GM18951 (cell line): ENCODE measurements around the gene RAPGEF2.

ENCODE experiments used
- POLR2A ChIP-seq: IDR thresholded peaks from 4 replicates; pipeline ENCODE4 v1.6.1; 2011; ENCODE audit warnings: mild to moderate bottlenecking; ENCODE audit not compliant: insufficient read length, insufficient read depth; ENCODE audit errors: extremely low read depth
- in situ Hi-C: fragments of 300-500 bp; cut with MboI; formaldehyde crosslinking; loops from one replicate; pipeline ENCODE4 v1.12.0; 2022; ENCODE audit warnings: low sequenced_read_pairs, mixed read lengths, inconsistent platforms; ENCODE audit not compliant: unreplicated experiment

The RAPGEF2 gene

GRCh38 chr4:159401226-159401712, 298.4 kb downstream of the RAPGEF2 start:
- in situ Hi-C loops = no loop called here
- no peak for TF ChIP-seq POLR2A

GRCh38 chr4:159401791-159402380, 299.0 kb downstream of the RAPGEF2 start:
- TF ChIP-seq POLR2A = no peak
- in situ Hi-C loops = no loop called here
